TTC549 (cell line): ENCODE results near the gene KCND3.
"Not testable (repeated sequence)": the region's sequence is repeated elsewhere in the genome, so short reads cannot be mapped to it uniquely, and the experiment has no call there.

Source experiments
- FAIRE-seq: peaks from 2 replicates; lab custom pipeline; 2012; peaks lifted over from hg19 to GRCh38; lab: Jason Lieb, UNC

KCND3 gene

DNA sequence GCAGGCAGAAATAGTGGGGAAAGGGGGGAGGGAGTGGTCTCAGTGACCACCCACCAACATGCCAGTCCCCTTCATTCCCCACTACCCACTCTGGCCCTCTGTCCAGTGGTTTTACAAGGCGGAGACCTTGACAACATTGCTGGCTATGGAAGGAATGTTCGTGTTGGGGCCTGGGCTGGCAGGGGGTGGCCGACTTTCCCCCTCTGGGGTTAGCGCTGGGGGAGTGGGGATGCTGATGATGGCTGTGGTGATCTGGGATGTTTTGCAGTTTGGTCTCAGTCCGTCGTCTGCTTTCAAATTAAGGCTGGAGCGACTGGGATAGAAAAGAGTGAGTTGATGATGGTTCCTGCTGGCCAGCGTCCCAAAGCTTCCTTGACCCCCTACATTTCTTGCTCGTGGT is 213.5 kb downstream of the KCND3 start:
- FAIRE-seq = no peak

GRCh38 chr1:111770916-111771315 is 218.6 kb downstream of the KCND3 start:
- FAIRE-seq = no peak

- FAIRE-seq = peak; percentile 77
Measured at GRCh38 chr1:111769517-111770146, 219.8 kb downstream of the KCND3 start.

DNA sequence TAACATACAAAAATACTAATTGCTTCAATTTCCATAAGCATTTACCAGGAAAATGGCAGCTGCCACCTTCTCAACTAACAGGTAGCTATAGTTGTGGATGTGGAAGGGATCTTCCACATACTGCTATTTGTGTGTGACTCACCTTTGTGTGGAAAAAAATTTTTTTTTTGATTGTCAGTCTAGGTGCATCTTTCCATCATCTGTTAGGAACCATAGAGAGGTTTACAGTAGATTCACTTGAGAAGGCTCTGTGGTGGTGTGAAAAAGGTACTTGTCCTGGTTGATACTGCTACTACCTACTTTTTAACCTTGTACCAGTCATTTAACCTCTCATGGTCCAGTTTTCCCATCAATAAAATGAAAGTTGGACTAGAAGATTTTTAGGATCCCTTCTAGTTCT is 220.8 kb downstream of the KCND3 start:
- no peak for FAIRE-seq

GRCh38 chr1:111768023-111768422 is 221.4 kb downstream of the KCND3 start:
- FAIRE-seq = no peak

DNA sequence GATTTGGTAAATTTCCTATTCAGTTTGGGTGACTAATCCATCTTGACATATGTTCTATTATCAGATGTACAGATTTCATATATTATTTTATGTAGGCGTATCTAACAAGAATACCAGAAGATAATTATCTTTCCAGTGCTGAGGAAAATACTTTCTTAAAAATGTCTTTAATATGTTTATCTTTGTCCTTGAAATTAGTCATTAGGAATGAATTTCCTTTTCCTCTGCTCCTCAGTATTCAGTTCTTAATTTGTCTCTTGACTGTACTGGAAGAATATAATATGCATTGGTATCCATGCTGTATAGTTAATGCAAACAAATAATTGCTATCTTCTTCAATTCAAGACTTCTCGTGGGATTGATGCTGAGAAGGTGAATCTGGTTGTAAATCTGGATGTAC is 227.1 kb downstream of the KCND3 start:
- no peak for FAIRE-seq

DNA sequence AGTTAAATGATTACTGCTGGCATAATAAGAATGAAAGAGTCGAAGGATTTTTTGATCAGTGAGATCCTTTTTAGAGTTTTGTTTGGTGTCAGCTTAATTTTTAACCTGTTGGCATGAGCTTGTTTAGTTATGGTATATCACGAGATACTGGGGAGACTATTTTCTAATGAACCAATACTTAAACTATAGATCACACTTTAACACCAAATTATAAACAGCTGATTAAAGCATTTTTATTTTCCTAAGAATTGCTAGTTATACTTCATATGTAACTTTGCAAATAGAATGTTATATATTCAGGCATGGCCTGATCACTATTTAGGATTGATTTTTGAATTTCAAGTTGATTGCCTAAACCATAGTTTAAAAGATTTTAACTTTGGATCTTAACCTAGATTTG is 227.8 kb downstream of the KCND3 start:
- FAIRE-seq = no peak

DNA sequence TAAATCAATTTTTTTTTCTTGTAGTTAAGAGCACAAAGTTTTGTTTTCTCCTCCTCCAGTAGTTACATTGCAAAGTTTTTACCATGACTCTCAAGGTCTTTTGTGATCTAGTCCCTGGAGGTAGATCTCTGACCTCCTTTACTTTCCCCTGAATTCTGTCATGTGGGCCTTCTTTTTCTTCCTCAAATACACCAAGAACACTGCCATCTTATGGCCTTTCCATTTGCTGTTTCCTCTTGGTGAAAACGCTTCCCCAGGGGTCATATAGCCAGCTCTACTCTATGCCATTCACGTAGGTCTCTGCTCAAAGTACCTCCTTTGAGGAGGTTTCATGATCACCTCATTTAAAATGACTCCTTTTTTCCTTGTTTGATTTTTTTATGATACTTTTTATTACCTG is 231.1 kb downstream of the KCND3 start:
- no peak for FAIRE-seq

- no peak for FAIRE-seq
Measured at GRCh38 chr1:111756124-111756513, 233.3 kb downstream of the KCND3 start.

- no peak for FAIRE-seq
Measured at GRCh38 chr1:111755331-111756123, 233.9 kb downstream of the KCND3 start, which contains the start of gene DDX20. TSS of gene DDX20 (plus strand) at chr1:111755901. CDS start at chr1:111755925, 24 bp downstream.

GRCh38 chr1:111754984-111755330 is 234.5 kb downstream of the KCND3 start:
- no peak for FAIRE-seq

GRCh38 chr1:111751906-111752575 is 237.4 kb downstream of the KCND3 start:
- no peak for FAIRE-seq

DNA sequence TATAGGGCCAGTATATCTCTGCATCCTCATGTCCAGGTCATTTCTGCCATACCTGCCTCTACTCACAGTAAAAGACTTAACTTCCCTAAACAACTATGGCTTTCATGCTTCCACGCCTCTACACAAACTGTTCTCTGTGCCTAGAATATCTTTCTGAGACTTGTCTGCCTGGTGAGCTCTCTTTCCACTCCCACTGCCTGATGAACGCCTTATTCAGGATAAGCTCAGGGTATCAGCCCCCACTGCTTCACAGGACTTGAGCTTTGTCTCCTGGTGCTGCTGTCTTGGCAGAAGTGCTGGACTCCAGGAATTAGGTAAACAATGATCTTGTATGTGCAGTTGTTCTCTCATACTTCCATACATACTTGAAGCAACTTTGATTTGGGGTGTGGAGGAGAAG is 238.6 kb downstream of the KCND3 start:
- no peak for FAIRE-seq

DNA sequence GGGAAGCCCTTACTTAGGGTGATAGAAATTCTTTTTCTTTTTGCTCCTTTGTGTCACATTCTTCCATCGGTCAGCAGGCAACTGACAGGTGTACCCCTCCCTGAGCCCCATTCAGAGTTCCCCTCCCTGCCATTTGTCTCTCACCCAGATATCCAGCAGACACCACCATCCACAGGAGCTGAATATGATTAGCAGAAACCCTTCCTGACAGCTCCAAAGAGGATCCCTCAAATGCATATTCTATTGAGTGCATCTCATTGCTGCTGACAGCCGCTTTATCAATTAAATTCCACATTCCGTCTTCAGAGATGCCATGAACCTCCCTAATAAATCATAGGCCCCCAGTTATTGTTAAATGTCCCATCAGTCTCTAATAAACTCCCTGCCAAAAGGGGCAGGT is 239.8 kb downstream of the KCND3 start:
- FAIRE-seq = no peak

- FAIRE-seq = no peak
Measured at GRCh38 chr1:111747947-111748346, 241.5 kb downstream of the KCND3 start.

DNA sequence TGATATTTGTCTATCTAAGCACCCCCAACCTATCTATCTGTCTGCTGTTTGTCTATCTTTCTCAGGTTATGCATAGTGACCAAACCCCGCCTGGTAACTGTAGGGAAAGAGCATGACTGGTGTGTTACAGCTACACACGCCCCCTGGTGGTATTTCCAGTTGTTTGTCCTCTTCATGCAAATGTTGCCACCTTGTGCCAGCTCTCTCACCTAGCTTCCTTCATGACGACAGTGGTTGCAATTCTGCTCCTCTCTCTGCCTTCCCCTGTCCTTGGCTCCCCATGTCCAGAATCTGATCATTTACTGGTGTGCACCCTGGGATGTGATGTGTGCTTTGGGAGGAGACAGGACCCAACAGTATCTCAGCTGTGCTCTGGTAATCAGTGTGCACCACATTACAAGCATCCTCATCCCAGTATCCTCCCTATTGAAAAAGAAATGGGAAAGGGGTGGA is 242.2 kb downstream of the KCND3 start:
- FAIRE-seq = no peak

GRCh38 chr1:111746614-111746999 is 242.9 kb downstream of the KCND3 start:
- no peak for FAIRE-seq

GRCh38 chr1:111745675-111746613 is 243.5 kb downstream of the KCND3 start:
- no peak for FAIRE-seq

DNA sequence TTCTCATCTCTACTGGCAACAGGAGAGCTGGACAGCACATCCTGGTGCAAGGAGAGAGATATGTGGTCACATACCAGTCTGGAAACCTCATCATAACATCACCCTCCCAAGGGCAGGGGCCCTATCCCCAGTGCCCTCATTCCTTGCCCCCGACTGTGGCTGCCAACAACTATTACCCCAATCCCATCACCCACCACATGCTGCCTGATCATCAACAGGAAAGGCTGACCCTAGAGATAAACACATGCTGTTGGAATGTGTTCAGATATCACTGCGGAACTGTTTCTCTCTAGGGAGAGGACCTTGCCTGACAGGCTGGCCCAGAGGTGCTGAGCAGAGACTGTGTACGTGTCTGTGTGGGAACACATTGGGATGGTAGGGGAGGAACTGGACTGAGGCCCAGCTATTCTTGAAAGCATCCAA is 245.8 kb downstream of the KCND3 start:
- no peak for FAIRE-seq

DNA sequence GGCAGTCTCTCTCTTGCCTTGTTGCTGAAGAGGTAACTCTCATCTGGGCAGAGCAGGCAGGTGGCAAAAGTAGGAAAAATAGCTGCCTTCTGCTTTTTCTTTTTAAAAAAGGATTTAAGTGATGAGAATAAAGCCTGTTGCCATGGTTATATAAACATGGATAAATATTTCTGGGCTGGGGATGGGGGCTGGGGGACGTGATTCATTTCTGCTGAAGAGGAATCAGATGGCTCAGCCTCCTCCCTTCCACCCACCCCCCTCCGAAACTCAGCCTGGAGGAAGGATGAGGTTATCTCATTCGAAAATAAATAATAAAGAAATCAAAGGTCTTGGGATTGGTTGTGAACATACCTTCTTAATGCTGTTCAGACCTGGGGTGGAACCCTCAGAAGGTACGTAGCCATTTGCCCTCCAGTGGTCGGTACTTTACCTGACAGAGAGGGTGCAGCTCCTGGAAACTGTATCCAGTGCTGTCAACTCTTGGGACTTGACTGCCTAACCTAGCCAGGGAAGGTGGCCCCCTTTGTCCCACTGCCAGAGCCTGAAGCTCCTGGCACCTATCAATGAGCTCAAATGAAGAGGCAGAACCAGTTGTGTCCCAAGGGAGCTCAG is 246.4 kb downstream of the KCND3 start:
- FAIRE-seq = no peak

DNA sequence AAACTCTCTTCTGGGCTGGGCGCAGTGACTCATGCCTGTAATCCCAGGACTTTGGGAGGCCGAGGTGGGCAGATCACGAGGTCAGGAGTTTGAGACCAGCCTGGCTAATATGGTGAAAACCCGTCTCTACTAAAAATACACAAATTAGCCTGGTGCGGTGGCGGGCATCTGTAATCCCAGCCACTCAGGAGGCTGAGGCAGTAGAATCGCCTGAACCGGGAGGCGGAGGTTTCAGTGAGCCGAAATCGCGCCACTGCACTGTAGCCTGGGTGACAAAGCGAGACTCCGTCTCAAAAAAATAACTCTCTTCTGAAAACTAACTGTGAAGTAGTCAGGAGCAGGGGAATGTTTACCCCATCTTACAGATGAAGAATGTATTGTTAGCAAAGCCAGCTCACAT is 247.2 kb downstream of the KCND3 start:
- FAIRE-seq = not testable (repeated sequence)
